ENCODE data around the gene LNX1. TPM values are rescaled to one million over a fixed set of nuclear protein-coding genes. Genes with fewer than 3 reads are reported as not detected.
"Not testable (repeated sequence)": the region's sequence is repeated elsewhere in the genome, so short reads cannot be mapped to it uniquely, and the experiment has no call there.

Gene LNX1
- total and polyA plus RNA-seq, 5 donors from 2014 or later = 0.25 to 0.42 (median 0.32) TPM; not detected in 1

- H3K36me3 ChIP-seq (ENCODE audit: control insufficient read depth, insufficient read depth, low read length) = peaks cover 12% of the 10 kb centered on the region
- H3K27ac ChIP-seq (ENCODE audit: insufficient read depth, low read length, poor library complexity, severe bottlenecking); H3K27me3 Mint-ChIP-seq; H3K36me3 Mint-ChIP-seq; DNase-seq; H3K4me1 Mint-ChIP-seq; ATAC-seq (ENCODE audit: low read depth in 2 of 2); H3K27me3 ChIP-seq (ENCODE audit: control insufficient read depth, insufficient read depth, low read length); H3K4me3 ChIP-seq (ENCODE audit: low read depth, low read length); H3K4me1 ChIP-seq (ENCODE audit: control insufficient read depth, insufficient read depth, low read length, poor library complexity, severe bottlenecking); H3K27ac Mint-ChIP-seq; H3K9me3 ChIP-seq (ENCODE audit: control insufficient read depth in 2 of 2, low read length in 2 of 2); H3K4me3 Mint-ChIP-seq: not testable (repeated sequence)
- H3K9me3 Mint-ChIP-seq = peaks cover 0 to 15% (median 4%) of the 10 kb centered on the region in 7 donors
These were observed 124.7 kb downstream of the LNX1 start for GRCh38 chr4:53466576-53466975.

- peaks cover 0 to 4% of the 10 kb centered on the region in 2 experiments for H3K9me3 ChIP-seq (ENCODE audit: control insufficient read depth in 2 of 2, low read length in 2 of 2)
- Mint-ChIP-seq H3K4me3 (no peak overlapping the region), H3K36me3 (peaks cover 14% of the 10 kb centered on the region), H3K4me1 (no peaks in the 10 kb centered on the region), H3K9me3 (peaks cover 0 to 15% (median 4%) of the 10 kb centered on the region in 7 donors), H3K27ac (no peak overlapping the region), H3K27me3 (no peaks in the 10 kb centered on the region)
- no peak overlapping the region for H3K27ac ChIP-seq (ENCODE audit: insufficient read depth, low read length, poor library complexity, severe bottlenecking)
- H3K4me3 ChIP-seq (ENCODE audit: low read depth, low read length) = no peak overlapping the region
- no peaks in the 10 kb centered on the region for H3K4me1 ChIP-seq (ENCODE audit: control insufficient read depth, insufficient read depth, low read length, poor library complexity, severe bottlenecking)
- H3K27me3 ChIP-seq (ENCODE audit: control insufficient read depth, insufficient read depth, low read length) = no peaks in the 10 kb centered on the region
- DNase-seq (no peak), ATAC-seq (ENCODE audit: low read depth in 2 of 2) (no peak)
- H3K36me3 ChIP-seq (ENCODE audit: control insufficient read depth, insufficient read depth, low read length) = peaks cover 18% of the 10 kb centered on the region
These were observed 125.4 kb downstream of the LNX1 start for GRCh38 chr4:53465891-53466290.

- no peak overlapping the region for H3K4me3 Mint-ChIP-seq
- Histone ChIP-seq H3K27me3 (ENCODE audit: control insufficient read depth, insufficient read depth, low read length) (no peaks in the 10 kb centered on the region), H3K36me3 (ENCODE audit: control insufficient read depth, insufficient read depth, low read length) (peaks cover 25% of the 10 kb centered on the region), H3K4me3 (ENCODE audit: low read depth, low read length) (no peak overlapping the region), H3K27ac (ENCODE audit: insufficient read depth, low read length, poor library complexity, severe bottlenecking) (no peak overlapping the region), H3K4me1 (ENCODE audit: control insufficient read depth, insufficient read depth, low read length, poor library complexity, severe bottlenecking) (no peaks in the 10 kb centered on the region), H3K9me3 (ENCODE audit: control insufficient read depth in 2 of 2, low read length in 2 of 2) (peaks cover 0 to 4% of the 10 kb centered on the region in 2 experiments)
- DNase-seq (no peak), ATAC-seq (ENCODE audit: low read depth in 2 of 2) (no peak)
- no peaks in the 10 kb centered on the region for H3K4me1 Mint-ChIP-seq
- H3K27ac Mint-ChIP-seq = no peak overlapping the region
- H3K36me3 Mint-ChIP-seq = peaks cover 18% of the 10 kb centered on the region
- peaks cover 0 to 12% (median 4%) of the 10 kb centered on the region in 7 donors for H3K9me3 Mint-ChIP-seq
- no peaks in the 10 kb centered on the region for H3K27me3 Mint-ChIP-seq
These were observed 126.0 kb downstream of the LNX1 start for GRCh38 chr4:53465281-53465680.

- Mint-ChIP-seq H3K4me1 (no peaks in the 10 kb centered on the region), H3K4me3 (peak overlapping the region in 1 of 4 donors; percentile 47), H3K36me3 (peaks cover 34% of the 10 kb centered on the region), H3K27ac (no peak overlapping the region), H3K9me3 (peaks cover 0 to 9% (median 4%) of the 10 kb centered on the region in 7 donors), H3K27me3 (no peaks in the 10 kb centered on the region)
- peaks cover 43% of the 10 kb centered on the region for H3K36me3 ChIP-seq (ENCODE audit: control insufficient read depth, insufficient read depth, low read length)
- H3K27ac ChIP-seq (ENCODE audit: insufficient read depth, low read length, poor library complexity, severe bottlenecking) = no peak overlapping the region
- H3K9me3 ChIP-seq (ENCODE audit: control insufficient read depth in 2 of 2, low read length in 2 of 2) = peaks cover 0 to 2% of the 10 kb centered on the region in 2 experiments
- H3K4me3 ChIP-seq (ENCODE audit: low read depth, low read length) = no peak overlapping the region
- ATAC-seq (ENCODE audit: low read depth in 2 of 2) (no peak), DNase-seq (no peak)
- no peaks in the 10 kb centered on the region for H3K4me1 ChIP-seq (ENCODE audit: control insufficient read depth, insufficient read depth, low read length, poor library complexity, severe bottlenecking)
- H3K27me3 ChIP-seq (ENCODE audit: control insufficient read depth, insufficient read depth, low read length) = no peaks in the 10 kb centered on the region
These were observed 127.9 kb downstream of the LNX1 start for GRCh38 chr4:53463340-53463739.

- H3K4me3 ChIP-seq (ENCODE audit: low read depth, low read length) = no peak overlapping the region
- Mint-ChIP-seq H3K4me3 (no peak overlapping the region), H3K36me3 (peaks cover 35% of the 10 kb centered on the region), H3K4me1 (no peaks in the 10 kb centered on the region), H3K27me3 (no peaks in the 10 kb centered on the region), H3K9me3 (no peaks in the 10 kb centered on the region), H3K27ac (no peak overlapping the region)
- no peaks in the 10 kb centered on the region for H3K4me1 ChIP-seq (ENCODE audit: control insufficient read depth, insufficient read depth, low read length, poor library complexity, severe bottlenecking)
- DNase-seq = no peak
- H3K36me3 ChIP-seq (ENCODE audit: control insufficient read depth, insufficient read depth, low read length) = peaks cover 64% of the 10 kb centered on the region
- no peak overlapping the region for H3K27ac ChIP-seq (ENCODE audit: insufficient read depth, low read length, poor library complexity, severe bottlenecking)
- no peaks in the 10 kb centered on the region for H3K9me3 ChIP-seq (ENCODE audit: control insufficient read depth in 2 of 2, low read length in 2 of 2)
- no peak for ATAC-seq (ENCODE audit: low read depth in 2 of 2)
- no peaks in the 10 kb centered on the region for H3K27me3 ChIP-seq (ENCODE audit: control insufficient read depth, insufficient read depth, low read length)
These were observed 130.0 kb downstream of the LNX1 start for GRCh38 chr4:53461244-53461643.

- no peak overlapping the region for H3K27ac ChIP-seq (ENCODE audit: insufficient read depth, low read length, poor library complexity, severe bottlenecking)
- no peak for DNase-seq
- Mint-ChIP-seq H3K36me3 (peaks cover 47% of the 10 kb centered on the region), H3K4me1 (no peaks in the 10 kb centered on the region), H3K27me3 (no peaks in the 10 kb centered on the region), H3K4me3 (no peak overlapping the region), H3K27ac (no peak overlapping the region), H3K9me3 (no peaks in the 10 kb centered on the region)
- H3K36me3 ChIP-seq (ENCODE audit: control insufficient read depth, insufficient read depth, low read length) = peaks cover 81% of the 10 kb centered on the region
- H3K4me1 ChIP-seq (ENCODE audit: control insufficient read depth, insufficient read depth, low read length, poor library complexity, severe bottlenecking) = no peaks in the 10 kb centered on the region
- no peak for ATAC-seq (ENCODE audit: low read depth in 2 of 2)
- H3K4me3 ChIP-seq (ENCODE audit: low read depth, low read length) = no peak overlapping the region
- H3K27me3 ChIP-seq (ENCODE audit: control insufficient read depth, insufficient read depth, low read length) = no peaks in the 10 kb centered on the region
- H3K9me3 ChIP-seq (ENCODE audit: control insufficient read depth in 2 of 2, low read length in 2 of 2) = no peaks in the 10 kb centered on the region
These were observed 131.7 kb downstream of the LNX1 start for GRCh38 chr4:53459548-53459947.

GRCh38 chr4:53456178-53456577, 135.1 kb downstream of the LNX1 start:
- Mint-ChIP-seq H3K9me3 (no peaks in the 10 kb centered on the region), H3K27me3 (no peaks in the 10 kb centered on the region), H3K36me3 (peaks cover 57% of the 10 kb centered on the region), H3K4me1 (peaks cover 0 to under 1% (median 0%) of the 10 kb centered on the region in 4 donors), H3K27ac (no peak overlapping the region), H3K4me3 (no peak overlapping the region)
- no peak for ATAC-seq (ENCODE audit: low read depth in 2 of 2)
- Histone ChIP-seq H3K27ac (ENCODE audit: insufficient read depth, low read length, poor library complexity, severe bottlenecking) (no peak overlapping the region), H3K4me1 (ENCODE audit: control insufficient read depth, insufficient read depth, low read length, poor library complexity, severe bottlenecking) (no peaks in the 10 kb centered on the region), H3K27me3 (ENCODE audit: control insufficient read depth, insufficient read depth, low read length) (no peaks in the 10 kb centered on the region), H3K4me3 (ENCODE audit: low read depth, low read length) (no peak overlapping the region), H3K36me3 (ENCODE audit: control insufficient read depth, insufficient read depth, low read length) (peaks cover 91% of the 10 kb centered on the region), H3K9me3 (ENCODE audit: control insufficient read depth in 2 of 2, low read length in 2 of 2) (no peaks in the 10 kb centered on the region)
- no peak for DNase-seq

- Mint-ChIP-seq H3K4me1 (peaks cover 0 to 3% (median 0%) of the 10 kb centered on the region in 4 donors), H3K36me3 (peaks cover 56% of the 10 kb centered on the region), H3K9me3 (no peaks in the 10 kb centered on the region), H3K27ac (no peak overlapping the region), H3K27me3 (no peaks in the 10 kb centered on the region), H3K4me3 (no peak overlapping the region)
- DNase-seq (no peak), ATAC-seq (ENCODE audit: low read depth in 2 of 2) (no peak)
- Histone ChIP-seq H3K36me3 (ENCODE audit: control insufficient read depth, insufficient read depth, low read length) (peaks cover 87% of the 10 kb centered on the region), H3K27ac (ENCODE audit: insufficient read depth, low read length, poor library complexity, severe bottlenecking) (no peak overlapping the region), H3K27me3 (ENCODE audit: control insufficient read depth, insufficient read depth, low read length) (no peaks in the 10 kb centered on the region), H3K4me3 (ENCODE audit: low read depth, low read length) (no peak overlapping the region), H3K4me1 (ENCODE audit: control insufficient read depth, insufficient read depth, low read length, poor library complexity, severe bottlenecking) (no peaks in the 10 kb centered on the region), H3K9me3 (ENCODE audit: control insufficient read depth in 2 of 2, low read length in 2 of 2) (no peaks in the 10 kb centered on the region)
These were observed 135.5 kb downstream of the LNX1 start for GRCh38 chr4:53455766-53456165.
